HG02885 (cell line): ENCODE results near the gene TNFAIP8.

Experiments used
- ATAC-seq: cut with Tn5 transposase; IDR thresholded peaks from one replicate; pipeline ENCODE4 v1.9.1; 2021; ENCODE audit warnings: mild to moderate bottlenecking; ENCODE audit not compliant: unreplicated experiment, poor library complexity

Gene TNFAIP8

GRCh38 chr5:119445544-119445943 lies 89.7 kb downstream of the TNFAIP8 start:
- ATAC-seq, result no peak
